ENCODE results near the gene FOXRED1. TPM values are rescaled to one million over a fixed set of nuclear protein-coding genes. Genes with fewer than 3 reads are reported as not detected.
A peak's percentile ranks its signal among the peaks of the same experiment; 100 is the strongest.

The FOXRED1 gene
- total and polyA plus RNA-seq, 9 of the 15 experiments (the other 6 are each of a cell fraction or from before 2014, with no cell fraction given), result 14.1 to 94.4 (median 53.1) TPM

DNA sequence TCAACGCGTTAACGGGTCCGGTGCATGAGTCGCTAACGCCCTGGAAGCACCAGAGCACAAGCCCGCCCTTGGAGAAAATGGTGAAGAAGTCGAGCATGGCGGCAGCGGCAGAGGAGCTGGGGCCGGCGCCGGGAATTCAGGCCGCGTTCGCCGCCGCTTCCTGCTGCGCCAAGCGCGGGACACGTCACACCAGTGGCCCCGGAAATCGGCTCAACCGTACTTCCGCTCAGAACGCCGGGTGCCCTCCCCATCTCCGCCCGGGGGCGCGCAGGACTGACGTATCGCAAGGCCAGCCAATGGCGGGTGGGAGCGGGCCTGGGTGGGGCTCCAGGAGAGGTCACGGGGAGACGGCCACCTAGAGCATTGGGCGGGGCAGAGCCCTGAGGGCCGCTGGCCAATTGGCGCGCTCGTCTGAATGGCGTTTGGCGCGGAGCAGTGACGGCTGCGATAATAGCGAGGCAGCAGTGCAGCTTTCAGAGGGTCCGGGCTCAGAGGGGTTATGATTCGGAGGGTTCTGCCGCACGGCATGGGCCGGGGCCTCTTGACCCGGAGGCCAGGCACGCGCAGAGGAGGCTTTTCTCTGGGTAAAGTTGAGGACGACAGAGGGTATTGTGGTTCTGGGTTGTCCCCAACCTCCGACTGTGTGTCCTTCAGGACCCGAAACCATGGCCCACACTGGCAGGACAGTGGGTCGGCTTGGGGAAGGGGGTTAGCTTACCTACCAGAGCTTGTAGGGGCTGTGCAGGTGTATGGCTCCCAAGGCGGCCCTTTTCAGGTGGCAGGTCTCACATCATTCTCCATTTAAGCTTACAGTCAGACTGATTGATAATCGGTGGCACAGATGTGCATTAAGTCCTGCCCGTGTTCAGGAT is at the start of gene FOXRED1, which contains the start of gene SRPRA (continued):
- TF ChIP-seq HDAC1 (IDR thresholded peaks at IDR 0.05) (peak in 1 of 2 experiments; percentile 44; a peak in 2 of 4 replicates), ZNF146 (CRISPR knock-in tag; IDR thresholded peaks at IDR 0.05; ENCODE audit: unreplicated experiment) (no peak), SAFB2 (IDR thresholded peaks at IDR 0.05; ENCODE audit: borderline replicate concordance, low read depth, low read length, severe bottlenecking) (no peak), PTRF (tag; IDR thresholded peaks at IDR 0.05) (no peak), ESRRA (IDR thresholded peaks at IDR 0.05; ENCODE audit: borderline replicate concordance, low read depth) (peak; percentile 78; the same call in 1 of the 2 replicates), TCF7 (IDR thresholded peaks at IDR 0.05; ENCODE audit: borderline replicate concordance) (0 out of 2 replicates have a peak, but pooled peaks have one; percentile 58), E2F5 (CRISPR knock-in tag; IDR thresholded peaks at IDR 0.05) (no peak), ZNF449 (CRISPR knock-in tag; IDR thresholded peaks at IDR 0.05) (no peak), ZNF23 (CRISPR knock-in tag; IDR thresholded peaks at IDR 0.05) (no peak), HNRNPK (IDR thresholded peaks at IDR 0.05; ENCODE audit: low read depth, low read length, poor library complexity, severe bottlenecking) (no peak), SAP30 (IDR thresholded peaks at IDR 0.05; ENCODE audit: borderline replicate concordance, insufficient read depth, low read depth, low read length, poor library complexity, severe bottlenecking) (no peak), SNRNP70 (optimal IDR thresholded peaks at IDR 0.05; ENCODE audit: low read depth, low read length) (no peak), CTCF (IDR thresholded peaks at IDR 0.05 in 2 of 3, conservative IDR thresholded peaks at IDR 0.05 in 1 of 3; ENCODE audit: insufficient read depth in 2 of 3, low read depth in 1 of 3, low read length in 3 of 3) (0 out of 6 replicates have a peak, but pooled peaks of 1 of the 3 experiments have one; percentile 5), SREBF1 (IDR thresholded peaks at IDR 0.05; ENCODE audit: borderline replicate concordance, low read depth, low read length) (0 out of 2 replicates have a peak, but pooled peaks have one; percentile 47), SIN3A (IDR thresholded peaks at IDR 0.05; ENCODE audit: borderline replicate concordance in 2 of 2, control insufficient read depth in 1 of 2, low read depth in 2 of 2, low read length in 2 of 2) (peak; percentile 61 to 86; a peak in 3 of 4 replicates), RHOXF2B (CRISPR knock-in tag; conservative IDR thresholded peaks at IDR 0.05) (no peak), SRSF3 (IDR thresholded peaks at IDR 0.05; ENCODE audit: insufficient read depth, low read length) (no peak)
- TF ChIP-seq, protein P1, sequence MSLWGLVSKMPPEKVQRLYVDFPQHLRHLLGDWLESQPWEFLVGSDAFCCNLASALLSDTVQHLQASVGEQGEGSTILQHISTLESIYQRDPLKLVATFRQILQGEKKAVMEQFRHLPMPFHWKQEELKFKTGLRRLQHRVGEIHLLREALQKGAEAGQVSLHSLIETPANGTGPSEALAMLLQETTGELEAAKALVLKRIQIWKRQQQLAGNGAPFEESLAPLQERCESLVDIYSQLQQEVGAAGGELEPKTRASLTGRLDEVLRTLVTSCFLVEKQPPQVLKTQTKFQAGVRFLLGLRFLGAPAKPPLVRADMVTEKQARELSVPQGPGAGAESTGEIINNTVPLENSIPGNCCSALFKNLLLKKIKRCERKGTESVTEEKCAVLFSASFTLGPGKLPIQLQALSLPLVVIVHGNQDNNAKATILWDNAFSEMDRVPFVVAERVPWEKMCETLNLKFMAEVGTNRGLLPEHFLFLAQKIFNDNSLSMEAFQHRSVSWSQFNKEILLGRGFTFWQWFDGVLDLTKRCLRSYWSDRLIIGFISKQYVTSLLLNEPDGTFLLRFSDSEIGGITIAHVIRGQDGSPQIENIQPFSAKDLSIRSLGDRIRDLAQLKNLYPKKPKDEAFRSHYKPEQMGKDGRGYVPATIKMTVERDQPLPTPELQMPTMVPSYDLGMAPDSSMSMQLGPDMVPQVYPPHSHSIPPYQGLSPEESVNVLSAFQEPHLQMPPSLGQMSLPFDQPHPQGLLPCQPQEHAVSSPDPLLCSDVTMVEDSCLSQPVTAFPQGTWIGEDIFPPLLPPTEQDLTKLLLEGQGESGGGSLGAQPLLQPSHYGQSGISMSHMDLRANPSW (CRISPR knock-in tag; IDR thresholded peaks at IDR 0.05), result no peak

Measured in K562 (cell line).